ENCODE results near the gene CADPS.

Gene CADPS

DNA sequence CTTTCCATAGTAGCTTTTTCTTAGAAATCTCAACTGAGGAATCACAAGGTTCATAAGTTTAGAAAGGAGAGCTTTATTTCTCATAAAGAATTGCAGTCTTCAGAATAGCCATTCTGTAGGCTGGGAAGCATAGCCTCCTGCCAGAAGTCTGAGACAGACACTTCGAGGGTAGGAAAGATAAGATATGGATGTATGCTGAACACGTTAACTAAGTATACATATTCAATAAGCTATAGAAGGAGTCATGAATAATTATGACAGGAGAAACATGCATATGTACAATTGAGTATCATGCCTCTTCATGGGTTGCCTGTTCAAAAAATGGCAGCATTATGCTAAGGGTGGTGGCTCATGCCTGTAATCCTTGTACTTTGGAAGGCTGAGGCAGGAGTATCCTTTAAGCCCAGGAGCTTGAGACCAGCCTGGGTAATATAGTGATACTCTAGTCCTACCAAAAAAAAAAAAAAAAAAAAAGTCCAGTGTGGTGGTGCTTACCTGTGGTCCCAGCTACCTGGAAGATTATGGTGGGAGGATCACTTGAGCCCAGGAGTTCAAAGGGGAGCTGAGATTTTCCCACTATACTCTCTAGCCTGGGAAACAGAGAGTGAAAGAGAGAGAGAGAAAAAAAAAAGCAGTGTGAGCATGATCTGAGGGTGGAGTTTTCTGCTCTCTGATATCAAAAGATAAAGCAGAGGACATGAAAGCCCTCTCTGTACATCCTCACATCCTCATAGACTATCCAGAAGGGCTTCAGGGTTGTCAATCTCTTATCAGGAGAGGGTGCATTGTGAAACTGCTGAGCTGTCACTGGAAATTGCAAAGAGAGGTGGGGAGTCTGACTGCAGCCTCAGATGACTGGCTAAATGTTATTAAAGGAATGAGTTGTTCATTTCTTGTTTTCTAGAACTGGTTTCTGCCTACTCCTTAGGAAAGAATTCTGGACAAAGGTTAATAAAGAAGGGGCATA, 23.6 kb upstream of the CADPS start:
- TF ChIP-seq TAF1 (IDR thresholded peaks at IDR 0.05; ENCODE audit: borderline replicate concordance, insufficient read depth, low read length): no peak
- TF ChIP-seq FOXP2 (optimal IDR thresholded peaks at IDR 0.05; ENCODE audit: borderline replicate concordance, extremely low read depth, extremely low read length, insufficient read depth): no peak

DNA sequence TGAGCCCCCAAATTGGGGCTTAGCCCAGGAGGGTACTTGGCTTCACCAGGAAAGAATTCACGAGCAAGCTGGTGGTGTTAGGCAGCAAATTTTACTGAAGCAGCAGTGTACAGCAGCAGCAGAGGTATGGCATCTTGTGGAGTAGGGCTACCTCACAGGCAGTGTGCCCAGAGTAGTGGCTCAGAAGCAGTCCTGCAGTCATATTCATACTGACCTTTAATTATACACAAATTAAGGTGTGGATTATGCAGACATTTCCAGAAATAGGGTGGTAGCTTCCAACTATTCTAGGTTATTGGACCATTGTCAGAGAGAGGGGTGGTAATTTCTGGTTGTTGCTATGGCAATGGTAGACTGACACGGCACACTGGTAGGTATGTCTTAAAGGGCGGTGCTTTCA, 20.7 kb upstream of the CADPS start:
- TF ChIP-seq TAF1 (IDR thresholded peaks at IDR 0.05; ENCODE audit: borderline replicate concordance, insufficient read depth, low read length): no peak
- TF ChIP-seq, protein P1, sequence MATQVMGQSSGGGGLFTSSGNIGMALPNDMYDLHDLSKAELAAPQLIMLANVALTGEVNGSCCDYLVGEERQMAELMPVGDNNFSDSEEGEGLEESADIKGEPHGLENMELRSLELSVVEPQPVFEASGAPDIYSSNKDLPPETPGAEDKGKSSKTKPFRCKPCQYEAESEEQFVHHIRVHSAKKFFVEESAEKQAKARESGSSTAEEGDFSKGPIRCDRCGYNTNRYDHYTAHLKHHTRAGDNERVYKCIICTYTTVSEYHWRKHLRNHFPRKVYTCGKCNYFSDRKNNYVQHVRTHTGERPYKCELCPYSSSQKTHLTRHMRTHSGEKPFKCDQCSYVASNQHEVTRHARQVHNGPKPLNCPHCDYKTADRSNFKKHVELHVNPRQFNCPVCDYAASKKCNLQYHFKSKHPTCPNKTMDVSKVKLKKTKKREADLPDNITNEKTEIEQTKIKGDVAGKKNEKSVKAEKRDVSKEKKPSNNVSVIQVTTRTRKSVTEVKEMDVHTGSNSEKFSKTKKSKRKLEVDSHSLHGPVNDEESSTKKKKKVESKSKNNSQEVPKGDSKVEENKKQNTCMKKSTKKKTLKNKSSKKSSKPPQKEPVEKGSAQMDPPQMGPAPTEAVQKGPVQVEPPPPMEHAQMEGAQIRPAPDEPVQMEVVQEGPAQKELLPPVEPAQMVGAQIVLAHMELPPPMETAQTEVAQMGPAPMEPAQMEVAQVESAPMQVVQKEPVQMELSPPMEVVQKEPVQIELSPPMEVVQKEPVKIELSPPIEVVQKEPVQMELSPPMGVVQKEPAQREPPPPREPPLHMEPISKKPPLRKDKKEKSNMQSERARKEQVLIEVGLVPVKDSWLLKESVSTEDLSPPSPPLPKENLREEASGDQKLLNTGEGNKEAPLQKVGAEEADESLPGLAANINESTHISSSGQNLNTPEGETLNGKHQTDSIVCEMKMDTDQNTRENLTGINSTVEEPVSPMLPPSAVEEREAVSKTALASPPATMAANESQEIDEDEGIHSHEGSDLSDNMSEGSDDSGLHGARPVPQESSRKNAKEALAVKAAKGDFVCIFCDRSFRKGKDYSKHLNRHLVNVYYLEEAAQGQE (IDR thresholded peaks at IDR 0.05; ENCODE audit: insufficient read depth in 1 of 2, low read depth in 2 of 2, low read length in 2 of 2): no peak
- TF ChIP-seq SIN3A (IDR thresholded peaks at IDR 0.05; ENCODE audit: borderline replicate concordance, insufficient read depth, low read length): no peak
- TF ChIP-seq POLR2AphosphoS5 (IDR thresholded peaks at IDR 0.05; ENCODE audit: low read depth, low read length): no peak
- TF ChIP-seq FOXP2 (optimal IDR thresholded peaks at IDR 0.05; ENCODE audit: borderline replicate concordance, extremely low read depth, extremely low read length, insufficient read depth): no peak

DNA sequence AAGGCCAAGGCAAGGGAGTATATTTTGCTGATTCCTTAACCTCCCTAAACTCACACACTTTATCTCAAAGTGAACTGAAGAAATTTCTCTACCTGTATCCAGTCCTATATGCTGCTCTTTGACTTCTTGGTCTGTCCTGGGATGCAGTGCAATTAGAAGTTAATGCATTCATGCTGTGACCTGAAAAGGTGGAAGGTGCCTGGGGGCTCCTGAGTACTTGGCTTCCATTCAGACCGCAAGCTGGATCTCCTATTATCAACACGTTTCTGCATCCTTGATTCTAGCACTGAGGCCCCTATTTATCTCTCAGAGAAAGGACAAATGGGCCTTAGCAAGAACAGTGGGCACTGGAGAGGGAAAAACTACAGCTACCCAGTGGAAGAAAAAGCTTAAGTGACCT, 17.7 kb upstream of the CADPS start:
- TF ChIP-seq, protein P1 (IDR thresholded peaks at IDR 0.05; ENCODE audit: insufficient read depth in 1 of 2, low read depth in 2 of 2, low read length in 2 of 2): no peak
- no peak for TF ChIP-seq SIN3A (IDR thresholded peaks at IDR 0.05; ENCODE audit: borderline replicate concordance, insufficient read depth, low read length)
- TF ChIP-seq POLR2AphosphoS5 (IDR thresholded peaks at IDR 0.05; ENCODE audit: low read depth, low read length): no peak
- no peak for TF ChIP-seq TAF1 (IDR thresholded peaks at IDR 0.05; ENCODE audit: borderline replicate concordance, insufficient read depth, low read length)
- no peak for TF ChIP-seq FOXP2 (optimal IDR thresholded peaks at IDR 0.05; ENCODE audit: borderline replicate concordance, extremely low read depth, extremely low read length, insufficient read depth)

DNA sequence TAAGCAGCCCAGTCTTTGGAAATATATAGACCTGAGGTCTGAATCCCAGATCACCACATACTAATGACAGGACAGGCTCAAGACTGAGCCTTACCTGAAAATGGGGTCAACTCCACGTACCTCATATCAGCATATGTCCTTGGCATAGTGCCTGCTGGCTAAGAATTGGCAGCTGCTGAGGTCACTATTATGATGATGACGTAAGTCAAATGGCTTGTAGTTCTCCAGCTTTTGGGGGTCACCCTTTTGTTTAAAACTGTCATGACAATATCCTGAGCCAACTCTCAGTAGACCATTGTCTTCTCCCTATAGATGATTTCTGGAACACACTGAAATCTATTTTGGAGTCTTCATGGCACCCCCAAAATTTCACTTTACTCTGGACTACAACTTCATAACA, 16.8 kb upstream of the CADPS start:
- TF ChIP-seq POLR2AphosphoS5 (IDR thresholded peaks at IDR 0.05; ENCODE audit: low read depth, low read length) (no peak), FOXP2 (optimal IDR thresholded peaks at IDR 0.05; ENCODE audit: borderline replicate concordance, extremely low read depth, extremely low read length, insufficient read depth) (no peak), SIN3A (IDR thresholded peaks at IDR 0.05; ENCODE audit: borderline replicate concordance, insufficient read depth, low read length) (no peak), TAF1 (IDR thresholded peaks at IDR 0.05; ENCODE audit: borderline replicate concordance, insufficient read depth, low read length) (no peak)
- TF ChIP-seq, protein P1 (IDR thresholded peaks at IDR 0.05; ENCODE audit: insufficient read depth in 1 of 2, low read depth in 2 of 2, low read length in 2 of 2): no peak

DNA sequence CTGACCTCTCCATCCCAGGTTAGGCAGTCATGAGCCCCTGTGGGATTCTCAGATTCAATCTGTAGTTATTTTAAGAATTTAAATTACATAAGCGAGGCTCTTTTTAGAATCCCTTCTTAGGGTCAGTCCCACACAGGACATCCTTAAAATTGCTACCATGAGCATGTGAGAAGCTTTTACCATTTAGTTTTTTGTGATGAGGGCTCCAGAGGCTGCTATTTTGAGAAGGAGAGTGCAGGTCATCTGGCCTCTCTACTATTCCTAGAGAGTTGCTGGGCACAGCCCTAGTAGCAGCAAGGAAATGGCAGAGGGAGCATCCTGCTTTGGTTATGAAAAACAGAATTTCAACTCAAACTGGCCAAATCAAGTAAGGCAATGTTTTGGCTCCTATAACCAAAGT, 13.6 kb upstream of the CADPS start:
- TF ChIP-seq FOXP2 (optimal IDR thresholded peaks at IDR 0.05; ENCODE audit: borderline replicate concordance, extremely low read depth, extremely low read length, insufficient read depth) (no peak), SIN3A (IDR thresholded peaks at IDR 0.05; ENCODE audit: borderline replicate concordance, insufficient read depth, low read length) (no peak), TAF1 (IDR thresholded peaks at IDR 0.05; ENCODE audit: borderline replicate concordance, insufficient read depth, low read length) (no peak), POLR2AphosphoS5 (IDR thresholded peaks at IDR 0.05; ENCODE audit: low read depth, low read length) (no peak)
- TF ChIP-seq, protein P1 (IDR thresholded peaks at IDR 0.05; ENCODE audit: insufficient read depth in 1 of 2, low read depth in 2 of 2, low read length in 2 of 2): no peak

Measured in PFSK-1 (cell line).